HG03159 (cell line): Measurements from ENCODE around the gene TRNP1.
A peak's percentile ranks its signal among the peaks of the same experiment; 100 is the strongest.
"Not testable (repeated sequence)": the region's sequence is repeated elsewhere in the genome, so short reads cannot be mapped to it uniquely, and the experiment has no call there.

Experiments used
- ATAC-seq: cut with Tn5 transposase; IDR thresholded peaks from one replicate; pipeline ENCODE4 v1.9.1; 2021; ENCODE audit warnings: mild to moderate bottlenecking, moderate library complexity; ENCODE audit not compliant: unreplicated experiment

Gene TRNP1

GRCh38 chr1:26972390-26972789 is 21.1 kb upstream of the TRNP1 start:
- ATAC-seq: no peak

- no peak for ATAC-seq
Observed at GRCh38 chr1:26972821-26973220, 20.7 kb upstream of the TRNP1 start.

DNA sequence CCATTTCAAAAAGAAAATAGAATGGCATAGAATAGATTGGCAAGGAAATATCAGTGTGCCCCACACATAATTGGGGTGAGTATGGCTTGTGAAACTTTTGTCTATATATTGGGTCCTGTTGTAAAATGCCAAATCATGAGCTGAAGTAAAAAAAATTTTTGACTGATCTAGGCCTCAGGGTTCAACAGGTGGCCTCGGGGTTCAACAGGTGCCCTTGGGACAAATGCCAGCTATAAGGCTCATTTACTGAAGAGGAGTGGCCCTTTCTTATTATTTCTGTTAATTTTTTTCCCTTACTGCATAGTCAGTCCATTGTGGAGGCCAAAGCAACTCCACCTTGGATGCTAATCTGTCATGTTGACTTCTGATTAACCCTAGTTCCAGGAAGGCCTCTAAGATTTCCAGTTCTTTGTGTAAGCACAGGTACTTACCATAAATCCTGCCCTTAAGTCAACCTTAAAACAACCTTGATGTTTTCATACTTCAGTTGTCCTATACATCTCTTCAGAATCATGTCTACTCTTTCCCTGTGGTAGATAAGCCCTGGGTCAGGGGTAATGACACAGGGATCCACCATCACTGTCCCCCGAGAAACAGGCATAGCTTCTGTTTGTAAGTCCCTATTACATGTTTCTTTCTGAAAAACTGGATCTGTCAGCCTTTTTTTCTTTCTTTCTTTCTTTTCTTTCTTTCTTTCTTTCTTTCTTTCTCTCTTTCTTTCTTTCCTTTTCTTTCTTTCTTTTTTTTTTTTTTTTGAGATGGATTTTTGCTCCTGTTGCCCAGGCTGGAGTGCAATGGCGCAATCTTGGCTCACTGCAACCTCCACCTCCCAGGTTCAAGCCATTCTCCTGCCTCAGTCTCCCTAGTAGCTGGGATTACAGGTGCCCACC is 16.6 kb upstream of the TRNP1 start:
- ATAC-seq: no peak

- no peak for ATAC-seq
Observed at GRCh38 chr1:26978901-26979300, 14.6 kb upstream of the TRNP1 start.

GRCh38 chr1:26981146-26981846 is 12.2 kb upstream of the TRNP1 start:
- no peak for ATAC-seq

GRCh38 chr1:26983863-26984262 is 9.6 kb upstream of the TRNP1 start:
- no peak for ATAC-seq

- no peak for ATAC-seq
Observed at GRCh38 chr1:26984291-26984690, 9.2 kb upstream of the TRNP1 start.

- ATAC-seq: no peak
Observed at GRCh38 chr1:26986658-26987057, 6.8 kb upstream of the TRNP1 start.

DNA sequence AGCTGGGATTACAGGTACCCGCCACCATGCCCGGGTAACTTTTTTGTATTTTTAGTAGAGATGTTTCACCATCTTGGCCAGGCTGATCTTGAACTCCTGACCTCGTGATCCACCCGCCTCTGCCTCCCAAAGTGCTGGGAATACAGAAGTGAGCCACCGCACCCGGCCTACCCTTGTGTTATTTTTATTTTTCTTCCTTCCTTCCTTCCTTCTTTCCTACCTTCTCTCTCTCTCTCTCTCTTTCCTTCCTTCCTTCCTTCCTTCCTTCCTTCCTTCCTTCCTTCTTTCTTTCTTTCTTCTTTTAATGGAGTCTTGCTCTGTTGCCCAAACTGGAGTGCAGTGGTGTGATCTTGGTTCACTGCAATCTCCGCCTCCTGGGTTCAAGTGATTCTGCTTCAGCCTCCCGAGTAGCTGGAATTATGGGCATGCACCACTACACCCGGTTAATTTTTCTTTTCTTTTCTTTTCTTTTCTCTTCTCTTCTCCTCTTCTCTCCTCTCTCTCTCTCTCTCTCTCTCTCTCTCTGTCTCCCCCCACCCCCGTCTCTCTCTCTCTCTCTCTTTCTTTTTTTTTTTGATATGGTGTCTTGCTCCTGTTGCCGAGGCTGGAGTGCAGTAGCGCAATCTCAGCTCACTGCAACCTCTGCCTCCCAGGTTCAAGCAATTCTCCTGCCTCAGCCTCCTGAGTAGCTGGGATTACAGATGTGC is 3.9 kb upstream of the TRNP1 start:
- not testable (repeated sequence) for ATAC-seq

GRCh38 chr1:26991310-26992116 is 2.0 kb upstream of the TRNP1 start:
- ATAC-seq: no peak

GRCh38 chr1:26994020-26994786 is 711 bp downstream of the TRNP1 start:
- peak; percentile 18 for ATAC-seq

GRCh38 chr1:26994787-26995517 is 1.5 kb downstream of the TRNP1 start:
- ATAC-seq: no peak

DNA sequence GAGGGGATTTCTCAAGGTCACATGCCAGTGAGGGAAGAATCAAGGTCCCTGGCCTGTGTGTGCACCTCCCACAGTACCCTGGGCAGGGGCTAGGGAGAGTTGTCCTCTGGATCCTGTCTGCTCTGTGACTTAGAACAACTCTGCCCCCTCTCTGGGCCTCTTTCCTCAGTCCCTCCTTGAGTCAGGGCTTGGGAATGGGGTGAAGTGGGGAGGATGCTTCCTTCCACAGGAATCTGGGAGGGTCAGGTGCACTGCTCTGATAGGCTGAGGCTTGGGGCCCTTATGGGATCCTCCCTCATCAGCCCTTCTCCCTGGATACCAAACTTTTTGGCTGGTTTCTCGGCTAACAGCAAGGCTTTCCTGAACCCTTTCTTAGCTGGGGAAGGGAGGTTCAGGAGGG is 2.5 kb downstream of the TRNP1 start:
- no peak for ATAC-seq

- no peak for ATAC-seq
Observed at GRCh38 chr1:26996665-26997064, 3.2 kb downstream of the TRNP1 start.

GRCh38 chr1:26998429-26999300 is 5.2 kb downstream of the TRNP1 start:
- no peak for ATAC-seq

DNA sequence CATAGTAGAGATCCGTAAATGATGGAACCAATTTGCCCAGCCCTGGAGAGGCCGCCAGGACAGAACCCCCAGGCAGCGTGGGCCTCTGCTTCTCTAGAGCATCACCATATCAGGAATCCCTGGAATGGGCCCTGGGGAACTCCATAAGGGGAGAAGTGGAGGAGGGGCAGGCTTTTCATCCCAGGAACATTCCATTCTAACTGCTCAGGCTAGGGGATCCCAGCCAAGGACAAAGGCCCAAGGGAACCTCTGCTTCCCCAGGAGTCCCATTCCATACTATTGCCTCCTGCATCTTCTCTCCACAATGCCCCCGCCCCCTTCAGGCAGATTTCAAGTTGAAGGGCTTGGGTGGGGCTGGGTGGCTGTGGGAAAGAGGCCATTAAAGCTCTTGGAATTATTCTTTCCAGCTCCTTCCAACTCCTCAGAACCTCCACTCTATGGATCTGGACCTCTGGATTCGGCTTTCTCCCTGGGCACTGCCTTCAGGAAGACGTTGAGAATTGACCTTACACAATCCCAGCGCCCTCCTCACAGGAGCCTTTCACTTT is 6.0 kb downstream of the TRNP1 start:
- ATAC-seq: no peak

GRCh38 chr1:27000090-27000816 is 6.8 kb downstream of the TRNP1 start:
- ATAC-seq: no peak
